NCI-H187 (cell line): Measurements from ENCODE around the gene GPR3.
"Not testable (repeated sequence)": the region's sequence is repeated elsewhere in the genome, so short reads cannot be mapped to it uniquely, and the experiment has no call there.

Experiments used
- DNase-seq, 2 experiments: peaks; one replicate each; lab custom pipeline; 2025; lab: John Stamatoyannopoulos, UW

The GPR3 gene

GRCh38 chr1:27400082-27400962 is 7.9 kb downstream of the GPR3 start:
- DNase-seq = no peak

GRCh38 chr1:27400963-27401341 is 8.5 kb downstream of the GPR3 start:
- DNase-seq = no peak

- DNase-seq = no peak
Observed at GRCh38 chr1:27402349-27402754, 9.9 kb downstream of the GPR3 start.

- DNase-seq = no peak
Observed at GRCh38 chr1:27403065-27403726, 10.8 kb downstream of the GPR3 start.

- DNase-seq = no peak
Observed at GRCh38 chr1:27403931-27404330, 11.5 kb downstream of the GPR3 start.

- no peak for DNase-seq
Observed at GRCh38 chr1:27405074-27405473, 12.7 kb downstream of the GPR3 start.

GRCh38 chr1:27405598-27406361 is 13.4 kb downstream of the GPR3 start:
- not testable (repeated sequence) for DNase-seq

GRCh38 chr1:27406362-27406680 is 13.9 kb downstream of the GPR3 start:
- no peak for DNase-seq

GRCh38 chr1:27406791-27407190 is 14.4 kb downstream of the GPR3 start:
- not testable (repeated sequence) for DNase-seq

- no peak for DNase-seq
Observed at GRCh38 chr1:27408151-27408550, 15.7 kb downstream of the GPR3 start.

GRCh38 chr1:27409669-27410068 is 17.2 kb downstream of the GPR3 start:
- no peak for DNase-seq

- no peak for DNase-seq
Observed at GRCh38 chr1:27410709-27411108, 18.3 kb downstream of the GPR3 start.

- DNase-seq = no peak
Observed at GRCh38 chr1:27412502-27412901, 20.1 kb downstream of the GPR3 start.

- no peak for DNase-seq
Observed at GRCh38 chr1:27413004-27413403, 20.6 kb downstream of the GPR3 start.

- DNase-seq = no peak
Observed at GRCh38 chr1:27414091-27414490, 21.7 kb downstream of the GPR3 start.

GRCh38 chr1:27416387-27417111 is 24.1 kb downstream of the GPR3 start:
- peak in 1 of 2 experiments; percentile 20 for DNase-seq

GRCh38 chr1:27417713-27418112 is 25.3 kb downstream of the GPR3 start:
- DNase-seq = no peak

- no peak for DNase-seq
Observed at GRCh38 chr1:27418326-27419185, 26.1 kb downstream of the GPR3 start.

- DNase-seq = no peak
Observed at GRCh38 chr1:27423709-27424108, 31.3 kb downstream of the GPR3 start.

GRCh38 chr1:27427329-27427728 is 34.9 kb downstream of the GPR3 start:
- no peak for DNase-seq

GRCh38 chr1:27427816-27428315 is 35.4 kb downstream of the GPR3 start:
- no peak for DNase-seq
